K562 (cell line): Measurements from ENCODE around the gene ADD1. TPM values are rescaled to one million over a fixed set of nuclear protein-coding genes. Genes with fewer than 3 reads are reported as not detected.

Experiments used
- CUX1 ChIP-seq: fragments of 200-800 bp; sonication (Bioruptor generic); IDR thresholded peaks from 2 replicates; pipeline ENCODE4 v1.6.1; 2016; ENCODE audit warnings: missing genetic modification characterization, missing compliant biosample characterization
- DNMT1 ChIP-seq: fragments of 450-650 bp; IDR thresholded peaks from 2 replicates; pipeline ENCODE4 v1.6.1; 2016; ENCODE audit warnings: antibody characterized with exemption, mild to moderate bottlenecking
- HNRNPK ChIP-seq: fragments of 200-400 bp; formaldehyde crosslinking; IDR thresholded peaks from one replicate; pipeline ENCODE4 v1.6.1; 2018; ENCODE audit warnings: mild to moderate bottlenecking, low read depth, low read length; ENCODE audit not compliant: poor library complexity, severe bottlenecking
- HOMEZ ChIP-seq: fragments of 250-450 bp; sonication (Bioruptor Pico); IDR thresholded peaks from 2 replicates; pipeline ENCODE4 v1.4.0; 2020; ENCODE audit warnings: mild to moderate bottlenecking, moderate library complexity
- MEF2A ChIP-seq: IDR thresholded peaks from 2 replicates; pipeline ENCODE4 v1.6.1; 2011; ENCODE audit warnings: low read depth, mild to moderate bottlenecking, low read length, moderate library complexity; ENCODE audit not compliant: control insufficient read depth
- RB1 ChIP-seq: fragments of 450-650 bp; IDR thresholded peaks from 2 replicates; pipeline ENCODE4 v1.6.1; 2017; ENCODE audit warnings: low read depth, mild to moderate bottlenecking
- SMAD3 ChIP-seq: fragments of 450-650 bp; formaldehyde crosslinking; conservative IDR thresholded peaks from 2 replicates; pipeline ENCODE4 v1.4.0; 2020; ENCODE audit warnings: mild to moderate bottlenecking
- USF1 ChIP-seq: sonication (generic); formaldehyde crosslinking; IDR thresholded peaks from 2 replicates; pipeline ENCODE4 v1.9.0; 2022; ENCODE audit warnings: mild to moderate bottlenecking, missing genetic modification reagents
- USF2 ChIP-seq: sonication (generic); formaldehyde crosslinking; IDR thresholded peaks from 2 replicates; pipeline ENCODE4 v1.5.0; 2020; ENCODE audit warnings: missing genetic modification reagents
- ZBTB26 ChIP-seq: fragments of 450-650 bp; formaldehyde crosslinking; IDR thresholded peaks from 2 replicates; pipeline ENCODE4 v1.4.0; 2022; ENCODE audit warnings: missing genetic modification characterization
- ZNF146 ChIP-seq: IDR thresholded peaks from one replicate; pipeline ENCODE4 v1.6.1; 2018; ENCODE audit warnings: missing compliant biosample characterization; ENCODE audit not compliant: unreplicated experiment
- ZNF347 ChIP-seq: fragments of 450-650 bp; formaldehyde crosslinking; IDR thresholded peaks from 2 replicates; pipeline ENCODE4 v1.4.0; 2020; ENCODE audit warnings: low read depth, mild to moderate bottlenecking, moderate library complexity
- ZNF41 ChIP-seq: fragments of 250-450 bp; sonication (Bioruptor Pico); conservative IDR thresholded peaks from 2 replicates; pipeline ENCODE4 v1.4.0; 2020; ENCODE audit warnings: mild to moderate bottlenecking
- ZNF644 ChIP-seq: fragments of 200-800 bp; sonication (Bioruptor generic); IDR thresholded peaks from 2 replicates; pipeline ENCODE4 v1.6.1; 2016; ENCODE audit warnings: low read depth, missing genetic modification characterization, missing compliant biosample characterization
- polyA plus RNA-seq, 8 experiments: library from polyadenylated mRNA; depleted of rRNA in 4 of 8; stranded (reverse) in 5 of 8; unstranded in 3 of 8; fragments of >200 nt; fragmentation: Nextera tagmentation in 2 of 8; fragmentation: Illumina TruSeq in 1 of 8; extraction: Ambion mirVana in 2 of 8; extraction: Trizol in 1 of 8; gene quantifications; 2 replicates each; pipeline versions ENCODE4 v1.2.1 to v1.2.3, GENCODE V29; 2011 to 2014; ENCODE audit warnings: inconsistent platforms in 1 of 8, missing spikeins in 1 of 8
- total RNA-seq, 7 experiments: library from RNA; depleted of rRNA in 6 of 7; stranded (reverse); fragments of >200 nt in 6 of 7; fragmentation: Illumina TruSeq in 2 of 7; extraction: Trizol in 2 of 7; gene quantifications; 2 replicates each; pipeline versions ENCODE4 v1.2.1 to v1.2.3, GENCODE V29; 2011 to 2021; ENCODE audit warnings: low replicate concordance in 1 of 7
- TF ChIP-seq, protein P1 (sequence below): IDR thresholded peaks from 2 replicates; pipeline ENCODE4 v1.6.1; 2014; ENCODE audit warnings: antibody characterized with exemption

The ADD1 gene
- total and polyA plus RNA-seq, 9 of the 15 experiments (the other 6 are each of a cell fraction or from before 2014, with no cell fraction given) = 17.5 to 153 (median 74.0) TPM

GRCh38 chr4:2963175-2963965 lies 119.7 kb downstream of the ADD1 start, which contains the start of the genes GRK4 and NOP14 (continued):
- TF ChIP-seq, protein P1, sequence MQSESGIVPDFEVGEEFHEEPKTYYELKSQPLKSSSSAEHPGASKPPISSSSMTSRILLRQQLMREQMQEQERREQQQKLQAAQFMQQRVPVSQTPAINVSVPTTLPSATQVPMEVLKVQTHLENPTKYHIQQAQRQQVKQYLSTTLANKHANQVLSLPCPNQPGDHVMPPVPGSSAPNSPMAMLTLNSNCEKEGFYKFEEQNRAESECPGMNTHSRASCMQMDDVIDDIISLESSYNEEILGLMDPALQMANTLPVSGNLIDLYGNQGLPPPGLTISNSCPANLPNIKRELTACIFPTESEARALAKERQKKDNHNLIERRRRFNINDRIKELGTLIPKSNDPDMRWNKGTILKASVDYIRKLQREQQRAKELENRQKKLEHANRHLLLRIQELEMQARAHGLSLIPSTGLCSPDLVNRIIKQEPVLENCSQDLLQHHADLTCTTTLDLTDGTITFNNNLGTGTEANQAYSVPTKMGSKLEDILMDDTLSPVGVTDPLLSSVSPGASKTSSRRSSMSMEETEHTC = peak; percentile 29; the same call in 1 of the 2 replicates
- TF ChIP-seq SMAD3 (no peak), RB1 (peak; percentile 74; the same call in 1 of the 2 replicates), ZNF644 (tag) (peak; percentile 80; the same call in 1 of the 2 replicates), ZNF41 (CRISPR knock-in tag) (no peak), HNRNPK (peak; percentile 14), ZBTB26 (CRISPR knock-in tag) (no peak), HOMEZ (no peak), ZNF146 (CRISPR knock-in tag) (no peak), MEF2A (no peak), DNMT1 (no peak), ZNF347 (CRISPR knock-in tag) (no peak), USF2 (CRISPR knock-in tag) (peak; percentile 90), CUX1 (CRISPR knock-in tag) (peak; percentile 62; the same call in 1 of the 2 replicates), USF1 (CRISPR knock-in tag) (peak; percentile 95)
